ENCODE data around the gene SMG6. TPM values are rescaled to one million over a fixed set of nuclear protein-coding genes. Genes with fewer than 3 reads are reported as not detected.
A peak's percentile ranks its signal among the peaks of the same experiment; 100 is the strongest.

Gene SMG6
- total and polyA plus RNA-seq, 2 experiments from 2014 or later: 16.8 to 63.1 TPM

GRCh38 chr17:2233441-2233947 lies 70.1 kb downstream of the SMG6 start:
- peak overlapping the region; percentile 62 for H3K4me2 ChIP-seq (ENCODE audit: unreplicated experiment)
- peaks cover 72% of the 10 kb centered on the region for H3K4me1 ChIP-seq (ENCODE audit: insufficient read depth)

GRCh38 chr17:2232244-2232638 lies 71.3 kb downstream of the SMG6 start:
- Histone ChIP-seq H4K20me1 (ENCODE audit: insufficient read depth) (no peaks in the 10 kb centered on the region), H3K9me3 (ENCODE audit: low read depth) (no peaks in the 10 kb centered on the region), H2AFZ (no peak overlapping the region), H3K9me2 (ENCODE audit: insufficient read depth) (no peaks in the 10 kb centered on the region), H3F3A (ENCODE audit: insufficient read depth) (peaks cover 56% of the 10 kb centered on the region), H3K4me3 (0 out of 2 replicates have a peak overlapping the region, but pooled peaks have one; percentile 21), H3K27me3 (replicated peaks; ENCODE audit: insufficient read depth) (no peaks in the 10 kb centered on the region), H3K79me2 (ENCODE audit: insufficient read depth) (peaks cover 23% of the 10 kb centered on the region), H3K27ac (peak overlapping the region; percentile 93), H3K4me1 (ENCODE audit: insufficient read depth) (peaks cover 64% of the 10 kb centered on the region), H3K9ac (peak overlapping the region; percentile 77), H3K36me3 (ENCODE audit: low read depth) (no peaks in the 10 kb centered on the region), H3K4me2 (ENCODE audit: unreplicated experiment) (peak overlapping the region; percentile 62)
- DNase-seq: peak; percentile 90
- TF ChIP-seq EZH2 (IDR thresholded peaks at IDR 0.05; ENCODE audit: insufficient read depth, poor library complexity, severe bottlenecking) (no peak), EZH2phosphoT487 (IDR thresholded peaks at IDR 0.05; ENCODE audit: insufficient read depth, low read depth) (no peak)
- 2 to 4% methylated on average over 9 of the region's 9 CpGs for WGBS, 2 experiments (ENCODE audit: low coverage in 1 of 2, low lambda C conversion rate in 2 of 2, missing lambda C conversion rate in 2 of 2)
- in situ Hi-C loops (cut with MboI): loop anchor here (10.0 kb wide), 1 partner anchor 147 kb away; no protein-coding TSS in a partner anchor

More at GRCh38 chr17:2233441-2233947, 70.1 kb downstream of the SMG6 start:
- peak; percentile 78 for DNase-seq
- no peaks in the 10 kb centered on the region for H3K36me3 ChIP-seq (ENCODE audit: low read depth)
- peaks cover 13% of the 10 kb centered on the region for H3K79me2 ChIP-seq (ENCODE audit: insufficient read depth)
- no peak overlapping the region for H2AFZ ChIP-seq
- H3K9ac ChIP-seq: peak overlapping the region; percentile 77
- H3K27ac ChIP-seq: peak overlapping the region; percentile 93
- no peaks in the 10 kb centered on the region for H4K20me1 ChIP-seq (ENCODE audit: insufficient read depth)
- TF ChIP-seq EZH2 (IDR thresholded peaks at IDR 0.05; ENCODE audit: insufficient read depth, poor library complexity, severe bottlenecking) (no peak), EZH2phosphoT487 (IDR thresholded peaks at IDR 0.05; ENCODE audit: insufficient read depth, low read depth) (no peak)
- no peaks in the 10 kb centered on the region for H3K9me3 ChIP-seq (ENCODE audit: low read depth)
- H3K9me2 ChIP-seq (ENCODE audit: insufficient read depth): no peaks in the 10 kb centered on the region
- in situ Hi-C loops (cut with MboI): loop anchor here (10.0 kb wide), 1 partner anchor 149 kb away; no protein-coding TSS in a partner anchor
- no peaks in the 10 kb centered on the region for H3K27me3 ChIP-seq (replicated peaks; ENCODE audit: insufficient read depth)
- H3K4me3 ChIP-seq: no peak overlapping the region
- 6 to 8% methylated on average over 8 of the region's 8 CpGs for WGBS, 2 experiments (ENCODE audit: low coverage in 1 of 2, low lambda C conversion rate in 2 of 2, missing lambda C conversion rate in 2 of 2)
- peaks cover 67% of the 10 kb centered on the region for H3F3A ChIP-seq (ENCODE audit: insufficient read depth)

- no peaks in the 10 kb centered on the region for H3K9me3 ChIP-seq (ENCODE audit: low read depth)
- H2AFZ ChIP-seq: no peak overlapping the region
- H3F3A ChIP-seq (ENCODE audit: insufficient read depth): peaks cover 53% of the 10 kb centered on the region
- in situ Hi-C loops (cut with MboI): loop anchor here (10.0 kb wide), 1 partner anchor 146 kb away; no protein-coding TSS in a partner anchor
- TF ChIP-seq EZH2 (IDR thresholded peaks at IDR 0.05; ENCODE audit: insufficient read depth, poor library complexity, severe bottlenecking) (no peak), EZH2phosphoT487 (IDR thresholded peaks at IDR 0.05; ENCODE audit: insufficient read depth, low read depth) (no peak)
- H3K4me2 ChIP-seq (ENCODE audit: unreplicated experiment): peak overlapping the region; percentile 32
- no peak overlapping the region for H3K4me3 ChIP-seq
- H3K4me1 ChIP-seq (ENCODE audit: insufficient read depth): peaks cover 56% of the 10 kb centered on the region
- peak; percentile 61 for DNase-seq
- H3K36me3 ChIP-seq (ENCODE audit: low read depth): no peaks in the 10 kb centered on the region
- H3K79me2 ChIP-seq (ENCODE audit: insufficient read depth): peaks cover 37% of the 10 kb centered on the region
- no peaks in the 10 kb centered on the region for H3K27me3 ChIP-seq (replicated peaks; ENCODE audit: insufficient read depth)
- no peaks in the 10 kb centered on the region for H3K9me2 ChIP-seq (ENCODE audit: insufficient read depth)
- 58 to 59% methylated on average over 6 of the region's 6 CpGs for WGBS, 2 experiments (ENCODE audit: low coverage in 1 of 2, low lambda C conversion rate in 2 of 2, missing lambda C conversion rate in 2 of 2)
- no peaks in the 10 kb centered on the region for H4K20me1 ChIP-seq (ENCODE audit: insufficient read depth)
- peak overlapping the region; percentile 93 for H3K27ac ChIP-seq
- peak overlapping the region; percentile 77 for H3K9ac ChIP-seq
Measured at GRCh38 chr17:2230877-2231276, 72.7 kb downstream of the SMG6 start.

- Histone ChIP-seq H3K4me3 (no peak overlapping the region), H4K20me1 (ENCODE audit: insufficient read depth) (no peaks in the 10 kb centered on the region), H3K4me2 (ENCODE audit: unreplicated experiment) (peak overlapping the region; percentile 9), H3K27ac (peak overlapping the region; percentile 13; the same call in 1 of the 2 replicates), H3K9me2 (ENCODE audit: insufficient read depth) (no peaks in the 10 kb centered on the region), H3K9ac (no peak overlapping the region), H3K4me1 (ENCODE audit: insufficient read depth) (peaks cover 50% of the 10 kb centered on the region), H3K36me3 (ENCODE audit: low read depth) (no peaks in the 10 kb centered on the region), H2AFZ (no peak overlapping the region), H3K27me3 (replicated peaks; ENCODE audit: insufficient read depth) (no peaks in the 10 kb centered on the region), H3F3A (ENCODE audit: insufficient read depth) (peaks cover 37% of the 10 kb centered on the region), H3K79me2 (ENCODE audit: insufficient read depth) (peaks cover 66% of the 10 kb centered on the region), H3K9me3 (ENCODE audit: low read depth) (no peaks in the 10 kb centered on the region)
- TF ChIP-seq EZH2 (IDR thresholded peaks at IDR 0.05; ENCODE audit: insufficient read depth, poor library complexity, severe bottlenecking): no peak
- no peak for TF ChIP-seq EZH2phosphoT487 (IDR thresholded peaks at IDR 0.05; ENCODE audit: insufficient read depth, low read depth)
- 65 to 69% methylated on average over 6 of the region's 6 CpGs for WGBS, 2 experiments (ENCODE audit: low coverage in 1 of 2, low lambda C conversion rate in 2 of 2, missing lambda C conversion rate in 2 of 2)
- in situ Hi-C loops (cut with MboI): no loop called here
- DNase-seq: peak; percentile 32
Measured at GRCh38 chr17:2227025-2227699, 76.4 kb downstream of the SMG6 start.
